Spleen (tissue), 7 donors: ENCODE results near the gene CAMK1D.

Experiments used
- CTCF ChIP-seq, 11 experiments: fragments of 200-600 bp in 7 of 11; fragments of 450-650 bp in 4 of 11; sonication (generic) in 4 of 11; IDR thresholded peaks in 8 of 11; conservative IDR thresholded peaks in 3 of 11; 1 replicate in 7 of 11; 2 replicates in 4 of 11; pipeline versions ENCODE4 v1.4.0 to v1.8.0; 2016 to 2021; ENCODE audit warnings: antibody characterized with exemption in 11 of 11, inconsistent platforms in 4 of 11, mild to moderate bottlenecking in 1 of 11
- POLR2AphosphoS5 ChIP-seq, 3 donors: sonication (generic); formaldehyde crosslinking; IDR thresholded peaks; one replicate each; pipeline ENCODE4 v1.5.1; 2017; ENCODE audit warnings: antibody characterized with exemption in 3 of 3
- donor health status: DM: no; HTN: no; CAD: no; lungs with moderate emphysema.
- donor health status: DM: no; HTN: no; CAD: no.
- donor health status: DM: no; HTN: no; CAD: no.

DNA sequence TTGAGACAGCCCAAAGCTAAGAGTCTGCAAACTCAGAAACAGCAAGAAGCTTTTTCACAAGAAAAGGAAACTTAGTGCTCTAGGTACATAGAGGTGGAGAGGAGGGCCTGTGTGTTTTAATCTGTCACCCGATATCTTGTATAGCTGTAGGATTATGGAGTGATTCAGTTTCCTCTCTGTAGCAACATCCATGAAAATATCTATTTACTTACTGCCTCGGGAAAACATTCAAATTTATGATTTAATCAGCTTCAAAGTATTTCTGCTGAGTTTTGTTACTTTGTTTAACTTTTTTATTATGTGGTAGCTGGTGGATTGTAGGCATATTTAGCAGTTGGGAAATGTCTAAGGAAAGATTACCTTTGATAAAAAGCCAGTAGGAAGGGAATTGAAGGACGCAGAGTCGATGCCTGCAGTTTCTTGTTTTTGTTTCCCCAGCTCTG lies 360.2 kb downstream of the CAMK1D start:
- no peak for TF ChIP-seq POLR2AphosphoS5 (IDR thresholded peaks at IDR 0.05)
- TF ChIP-seq CTCF (IDR thresholded peaks at IDR 0.05 in 8 of 11, conservative IDR thresholded peaks at IDR 0.05 in 3 of 11) = no peak
